OCI-M2 (cell line): ENCODE measurements around the gene VSTM2B.

Experiments used
- DNase-seq: peaks from one replicate; lab custom pipeline; 2025; ENCODE audit not compliant: unreplicated experiment; lab: John Stamatoyannopoulos, UW

VSTM2B gene

GRCh38 chr19:29495901-29496441, 29.8 kb upstream of the VSTM2B start:
- DNase-seq, result no peak

DNA sequence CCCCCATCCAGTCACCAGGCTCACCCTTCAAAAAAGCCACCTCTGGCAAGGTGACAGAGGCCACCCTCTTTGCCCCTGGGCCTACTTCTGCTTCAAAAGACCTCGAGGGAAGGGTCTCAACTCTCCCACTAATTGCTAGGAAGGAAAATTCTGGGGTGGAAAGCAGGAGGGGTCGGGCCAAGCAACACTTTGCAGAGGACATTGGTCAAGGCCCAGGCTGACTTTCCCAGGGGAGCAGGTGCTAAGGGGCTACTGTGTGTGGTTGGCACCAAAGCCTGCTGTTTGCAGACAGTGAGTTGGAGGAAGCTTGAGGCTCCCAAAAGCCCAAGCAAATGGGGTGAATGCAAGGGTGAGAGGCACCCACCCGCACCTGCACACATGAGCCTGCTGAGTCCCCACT, 28.6 kb upstream of the VSTM2B start:
- no peak for DNase-seq

GRCh38 chr19:29497686-29498436, 27.9 kb upstream of the VSTM2B start:
- DNase-seq, result no peak

DNA sequence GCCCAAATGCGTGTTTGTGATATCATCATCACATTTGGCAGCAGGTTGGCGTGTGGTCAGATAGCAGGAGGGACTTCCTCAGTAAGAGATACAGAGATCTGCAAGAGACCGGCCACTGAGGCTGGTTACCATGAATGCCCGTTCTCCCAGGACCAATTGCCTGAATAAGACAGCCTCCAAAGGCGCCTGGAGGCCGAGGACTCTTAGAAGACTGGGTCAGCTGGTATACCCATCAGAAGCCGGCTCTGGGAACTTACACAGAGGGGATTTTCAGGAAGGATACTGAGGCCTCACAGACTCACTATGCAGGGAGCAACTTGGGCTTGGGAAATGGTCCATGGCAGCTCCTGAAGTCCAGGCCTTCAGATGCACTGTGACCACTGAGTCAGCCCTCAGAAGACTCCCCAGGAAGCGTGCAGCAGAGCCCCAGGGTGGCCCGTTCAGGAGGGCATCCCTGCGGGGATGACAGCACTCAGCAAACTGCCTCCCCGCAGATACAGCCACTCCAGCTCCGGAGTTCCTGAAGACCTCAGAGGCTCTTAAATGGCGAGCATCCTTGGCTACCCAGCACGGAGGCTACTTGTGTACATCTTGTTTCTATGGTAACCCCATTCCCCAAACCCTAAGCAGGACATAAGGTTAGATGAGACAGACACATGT, 26.4 kb upstream of the VSTM2B start:
- no peak for DNase-seq

- no peak for DNase-seq
Measured at GRCh38 chr19:29499921-29500590, 25.7 kb upstream of the VSTM2B start.

DNA sequence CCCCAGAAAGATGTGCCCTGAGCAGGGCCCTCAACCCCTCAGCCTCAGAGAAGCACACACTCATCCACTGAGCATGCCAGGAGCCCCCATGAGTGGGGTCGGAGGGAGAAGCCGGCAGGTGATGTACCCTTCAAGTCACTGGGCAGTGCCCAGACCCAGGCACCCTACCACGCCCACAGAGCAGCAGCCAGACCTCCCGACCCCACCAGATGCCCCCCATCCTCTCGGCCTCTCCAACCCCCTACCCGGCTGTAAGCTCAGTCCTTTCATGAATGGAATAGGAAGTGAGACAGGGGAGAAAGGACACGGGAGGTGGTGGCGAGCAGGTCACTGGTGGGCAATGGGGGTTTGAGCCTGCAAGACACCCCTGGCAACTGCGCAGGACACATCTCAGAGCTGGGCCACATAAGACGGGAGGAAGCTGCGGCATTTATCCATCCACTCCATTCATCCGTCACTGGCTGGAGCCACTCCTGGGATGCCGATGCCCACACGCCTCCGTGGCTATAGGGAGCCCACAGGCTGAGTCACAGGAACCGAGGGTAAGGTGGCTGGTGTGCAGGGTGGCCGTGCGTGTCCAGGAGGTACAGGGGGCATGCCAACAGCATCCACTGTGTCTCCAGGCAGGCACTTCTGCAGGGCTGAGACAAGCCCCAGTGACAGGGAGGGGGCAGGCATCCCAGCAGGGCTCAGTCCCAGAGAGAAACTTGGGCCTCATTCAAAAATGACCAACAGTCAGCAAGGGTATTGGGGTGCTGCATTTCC, 23.8 kb upstream of the VSTM2B start:
- no peak for DNase-seq

DNA sequence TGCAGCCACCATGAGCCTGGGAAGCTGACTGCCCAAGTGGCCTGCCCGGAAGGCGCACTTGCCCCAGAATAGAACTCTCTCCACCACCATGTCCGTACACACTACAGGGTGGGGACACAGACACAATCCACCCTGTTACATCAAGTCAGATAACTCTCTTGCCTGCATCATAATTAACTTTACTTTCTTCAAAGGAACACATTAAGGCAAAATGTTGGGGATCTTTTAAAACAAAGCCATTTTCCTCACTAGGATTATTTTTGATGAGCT, 23.3 kb upstream of the VSTM2B start:
- DNase-seq, result no peak

DNA sequence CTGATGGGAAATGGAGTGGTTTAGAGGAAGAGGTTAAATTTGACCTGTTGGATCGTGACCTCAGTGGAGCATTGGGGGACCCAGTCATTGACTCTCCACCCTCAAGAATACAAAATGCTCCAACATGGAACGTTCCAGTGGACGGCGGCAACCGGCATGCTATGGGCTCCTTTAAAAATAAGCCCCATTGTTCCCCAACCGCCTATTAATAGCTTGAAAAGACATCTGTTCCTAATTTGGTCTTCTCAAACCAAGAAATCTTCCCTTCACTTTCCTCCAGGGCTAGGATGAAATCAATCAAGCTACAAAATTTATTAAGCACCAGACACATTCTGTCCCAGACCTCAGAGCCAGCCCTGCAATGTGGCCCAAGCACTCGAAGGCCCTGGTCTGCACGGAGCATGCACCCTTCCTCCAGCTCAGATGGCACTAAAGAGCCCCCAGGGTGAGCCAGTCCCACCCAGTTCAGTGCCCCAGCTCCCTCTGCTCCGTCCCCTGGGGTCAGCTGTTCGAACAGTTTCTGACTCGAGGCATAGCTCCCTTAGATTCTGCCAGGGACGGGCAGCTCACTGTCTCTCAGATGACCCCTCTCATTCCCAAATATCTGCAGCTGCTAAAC, 22.5 kb upstream of the VSTM2B start:
- DNase-seq, result no peak

DNA sequence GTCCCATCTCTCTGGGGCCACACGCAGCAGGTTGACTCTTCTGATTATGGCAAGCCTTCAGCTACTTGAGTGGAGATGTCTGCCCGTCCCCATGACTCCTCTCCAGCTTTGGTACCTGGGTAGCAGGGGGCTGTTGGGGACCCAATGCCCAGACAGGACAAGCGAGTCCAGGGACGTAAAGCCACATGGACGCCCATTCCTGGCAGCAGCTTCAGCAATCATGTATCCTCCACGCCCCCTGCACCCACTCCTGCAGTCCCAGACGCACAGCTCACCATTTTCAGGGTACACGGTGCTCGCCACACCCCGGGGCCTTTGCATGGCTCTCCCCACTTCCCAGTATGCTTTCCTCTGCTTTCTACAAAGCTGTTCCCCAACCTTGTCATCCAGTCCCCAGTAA, 22.0 kb upstream of the VSTM2B start:
- DNase-seq, result no peak

DNA sequence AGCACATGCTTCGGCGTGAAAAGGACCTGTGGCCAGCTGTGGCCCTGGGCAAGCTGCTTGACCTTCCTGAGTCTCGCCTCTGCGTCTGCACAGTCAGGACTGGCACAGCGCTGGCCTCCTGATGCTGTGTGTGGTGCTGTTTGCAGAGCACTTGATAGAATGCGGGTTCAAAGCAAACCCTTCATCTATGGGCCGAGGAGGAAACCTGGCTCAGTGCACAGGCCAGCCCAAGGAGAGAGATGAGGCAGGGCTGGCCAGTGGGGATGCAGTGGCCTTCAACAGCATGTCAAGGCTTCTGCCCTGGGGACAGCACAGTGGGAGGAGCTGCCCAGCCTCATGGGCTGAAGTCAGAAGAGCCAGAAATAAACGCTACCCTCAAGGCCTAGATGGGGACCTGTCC, 21.3 kb upstream of the VSTM2B start:
- no peak for DNase-seq

DNA sequence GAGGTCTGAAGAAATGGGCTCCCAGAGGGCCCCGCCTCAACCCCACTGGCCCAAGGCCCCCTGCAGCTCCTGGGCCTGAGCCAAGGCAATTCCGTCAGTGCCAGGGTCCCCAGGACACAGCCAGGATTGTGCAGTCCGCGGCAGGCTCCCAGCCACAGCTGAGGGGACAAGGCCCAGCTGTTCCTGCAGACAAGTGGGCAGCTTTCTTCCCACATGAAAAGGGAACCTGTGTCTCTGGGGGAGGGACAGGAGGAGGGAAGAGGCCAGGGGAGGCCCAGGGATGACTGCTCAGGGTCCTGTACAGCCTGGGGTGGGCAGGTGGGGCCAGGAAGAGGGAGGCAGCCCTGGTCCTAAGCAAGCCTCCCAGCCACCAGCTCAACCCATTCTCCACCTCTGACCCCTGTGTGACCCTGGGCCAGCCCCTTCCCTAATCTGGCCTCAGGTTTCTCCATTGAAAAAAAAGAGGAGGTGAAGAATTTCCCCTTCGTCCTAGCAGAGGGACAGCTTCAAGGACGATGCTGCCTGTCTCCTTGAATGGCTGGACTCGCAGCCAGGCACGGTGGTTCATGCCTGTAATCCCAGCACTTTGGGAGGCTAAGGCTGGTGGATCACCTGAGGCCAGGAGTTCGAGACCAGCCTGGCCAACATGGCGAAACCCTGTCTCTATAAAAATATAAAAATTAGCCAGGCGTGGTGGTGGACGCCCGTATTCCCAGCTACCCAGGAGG, 20.5 kb upstream of the VSTM2B start:
- no peak for DNase-seq

DNA sequence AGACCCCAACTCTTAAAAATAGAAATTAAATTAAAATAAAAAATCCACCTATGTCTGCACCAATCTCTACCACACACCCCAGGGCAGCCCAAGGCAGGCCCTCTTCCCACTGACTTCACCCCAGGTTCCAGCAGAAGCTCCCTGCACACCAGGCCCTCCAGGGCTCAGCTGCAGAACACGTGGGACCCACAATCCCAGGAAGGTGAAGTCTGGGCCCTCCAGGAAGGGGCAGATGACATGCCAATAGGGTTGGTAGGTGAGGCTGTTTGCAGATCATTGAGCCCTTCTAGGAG, 19.2 kb upstream of the VSTM2B start:
- no peak for DNase-seq

GRCh38 chr19:29507081-29507860, 18.5 kb upstream of the VSTM2B start:
- DNase-seq, result no peak

DNA sequence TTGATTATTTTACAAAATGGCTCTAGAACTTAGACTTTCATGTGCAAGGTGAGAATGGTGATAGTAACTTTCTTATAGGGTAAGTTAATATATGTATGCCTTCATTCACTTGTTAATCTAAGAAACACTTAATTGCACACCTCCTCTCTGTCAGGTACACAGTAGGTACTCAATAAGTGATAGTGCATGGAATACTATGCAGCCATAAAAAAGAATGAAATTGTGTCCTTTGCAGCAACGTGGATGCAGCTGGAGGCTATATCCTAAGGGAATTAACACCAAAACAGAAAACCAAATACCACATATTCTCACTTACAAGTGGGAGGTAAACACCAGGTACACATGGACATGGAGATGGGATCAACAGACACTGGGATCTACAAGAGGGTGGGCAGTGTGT, 17.6 kb upstream of the VSTM2B start:
- no peak for DNase-seq

GRCh38 chr19:29509456-29509855, 16.3 kb upstream of the VSTM2B start:
- DNase-seq, result no peak

GRCh38 chr19:29510701-29511265, 15.0 kb upstream of the VSTM2B start:
- no peak for DNase-seq

- no peak for DNase-seq
Measured at GRCh38 chr19:29511768-29512167, 14.0 kb upstream of the VSTM2B start.

- DNase-seq, result no peak
Measured at GRCh38 chr19:29512748-29513147, 13.0 kb upstream of the VSTM2B start.

GRCh38 chr19:29514525-29515232, 11.1 kb upstream of the VSTM2B start:
- no peak for DNase-seq
